Measurements from ENCODE around the gene ADH1A.

DNA sequence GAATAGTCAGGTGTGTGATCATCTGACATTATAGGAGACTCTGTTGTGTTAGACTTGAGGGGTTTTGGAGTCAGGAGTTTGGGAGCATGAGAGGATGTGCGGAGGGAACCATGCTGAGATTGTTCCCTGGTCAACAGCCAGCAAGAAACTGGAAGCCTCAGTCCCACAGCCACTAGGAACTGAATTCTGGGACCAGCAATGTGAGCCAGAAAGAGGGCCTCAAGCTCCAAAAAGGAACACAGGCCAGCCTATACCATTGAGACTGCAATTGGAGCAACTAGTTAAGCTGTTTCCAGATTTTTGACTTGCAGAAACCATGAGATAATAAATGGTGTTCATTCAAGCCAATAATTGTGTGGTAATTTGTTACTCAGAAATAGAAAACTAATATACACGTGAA is 39.1 kb upstream of the ADH1A start:
- TF ChIP-seq CTCF (IDR thresholded peaks at IDR 0.05), result no peak
- no peak for TF ChIP-seq POLR2A (IDR thresholded peaks at IDR 0.05)
- no peak for TF ChIP-seq EP300 (IDR thresholded peaks at IDR 0.05)

Measured in tibial nerve (tissue), 4 donors.